Smooth muscle cell (in vitro differentiated cells): ENCODE measurements around the gene SLC44A1. TPM values are rescaled to one million over a fixed set of nuclear protein-coding genes. Genes with fewer than 3 reads are reported as not detected.

ENCODE experiments used
- DNase-seq: peaks from one replicate; lab custom pipeline; 2025; ENCODE audit not compliant: unreplicated experiment; lab: John Stamatoyannopoulos, UW
- H2AFZ ChIP-seq: fragments of 200-600 bp; sonication (generic); 2 replicates; pipeline ENCODE4 v1.6.0; 2016; ENCODE audit warnings: antibody characterized with exemption, low read depth, mild to moderate bottlenecking
- H3F3A ChIP-seq: fragments of 200-600 bp; sonication (generic); 2 replicates; pipeline ENCODE4 v1.6.0; 2017; ENCODE audit warnings: antibody characterized with exemption, low read depth
- H3K27ac ChIP-seq: fragments of 200-600 bp; sonication (generic); 2 replicates; pipeline ENCODE4 v1.5.1; 2016; ENCODE audit warnings: low read depth, mild to moderate bottlenecking
- H3K27me3 ChIP-seq: fragments of 200-600 bp; sonication (generic); 2 replicates; pipeline ENCODE4 v1.6.1; 2016; ENCODE audit warnings: low read depth, mild to moderate bottlenecking
- H3K36me3 ChIP-seq: fragments of 200-600 bp; sonication (generic); 2 replicates; pipeline ENCODE4 v1.5.1; 2016; ENCODE audit warnings: low read depth
- H3K4me1 ChIP-seq: fragments of 200-600 bp; sonication (generic); 2 replicates; pipeline ENCODE4 v1.5.1; 2016; ENCODE audit warnings: low read depth
- H3K4me2 ChIP-seq: fragments of 200-600 bp; sonication (generic); 2 replicates; pipeline ENCODE4 v1.6.0; 2016; ENCODE audit warnings: mild to moderate bottlenecking
- H3K4me3 ChIP-seq: fragments of 200-600 bp; sonication (generic); 2 replicates; pipeline ENCODE4 v1.5.1; 2016; ENCODE audit warnings: mild to moderate bottlenecking
- H3K79me2 ChIP-seq: fragments of 200-600 bp; sonication (generic); 2 replicates; pipeline ENCODE4 v1.6.0; 2016; ENCODE audit warnings: low read depth, mild to moderate bottlenecking
- H3K9ac ChIP-seq: fragments of 200-600 bp; sonication (generic); 2 replicates; pipeline ENCODE4 v1.6.0; 2016; ENCODE audit warnings: low read depth
- H3K9me3 ChIP-seq: fragments of 200-600 bp; sonication (generic); replicated peaks from 2 replicates; pipeline ENCODE4 v1.5.1; 2016; ENCODE audit warnings: low read depth
- H4K20me1 ChIP-seq: fragments of 200-600 bp; sonication (generic); 2 replicates; pipeline ENCODE4 v1.6.0; 2016; ENCODE audit warnings: low read depth
- WGBS: methylation state at CpG from one replicate; pipeline ENCODE4 v1.1.7; 2016; ENCODE audit warnings: low lambda C conversion rate; 5-methylcytosine and 5-hydroxymethylcytosine counted together
- polyA plus RNA-seq: library from polyadenylated mRNA; unstranded; fragments of >200 nt; fragmentation: Nextera tagmentation; extraction: Ambion mirVana; gene quantifications from 2 replicates; pipeline ENCODE4 v1.2.1, GENCODE V29; 2016
- total RNA-seq: library from RNA; depleted of rRNA; stranded (reverse); fragments of >200 nt; gene quantifications from 2 replicates; pipeline ENCODE4 v1.2.3, GENCODE V29; 2014
- TF ChIP-seq, protein P1 (sequence below): fragments of 200-600 bp; sonication (generic); IDR thresholded peaks from 2 replicates; pipeline ENCODE4 v1.5.1; 2017; ENCODE audit warnings: borderline replicate concordance, mild to moderate bottlenecking, antibody characterized with exemption; ENCODE audit not compliant: insufficient read depth, poor library complexity, severe bottlenecking

The SLC44A1 gene
- total and polyA plus RNA-seq, 2 experiments from 2014 or later = 14.0 to 22.2 TPM

DNA sequence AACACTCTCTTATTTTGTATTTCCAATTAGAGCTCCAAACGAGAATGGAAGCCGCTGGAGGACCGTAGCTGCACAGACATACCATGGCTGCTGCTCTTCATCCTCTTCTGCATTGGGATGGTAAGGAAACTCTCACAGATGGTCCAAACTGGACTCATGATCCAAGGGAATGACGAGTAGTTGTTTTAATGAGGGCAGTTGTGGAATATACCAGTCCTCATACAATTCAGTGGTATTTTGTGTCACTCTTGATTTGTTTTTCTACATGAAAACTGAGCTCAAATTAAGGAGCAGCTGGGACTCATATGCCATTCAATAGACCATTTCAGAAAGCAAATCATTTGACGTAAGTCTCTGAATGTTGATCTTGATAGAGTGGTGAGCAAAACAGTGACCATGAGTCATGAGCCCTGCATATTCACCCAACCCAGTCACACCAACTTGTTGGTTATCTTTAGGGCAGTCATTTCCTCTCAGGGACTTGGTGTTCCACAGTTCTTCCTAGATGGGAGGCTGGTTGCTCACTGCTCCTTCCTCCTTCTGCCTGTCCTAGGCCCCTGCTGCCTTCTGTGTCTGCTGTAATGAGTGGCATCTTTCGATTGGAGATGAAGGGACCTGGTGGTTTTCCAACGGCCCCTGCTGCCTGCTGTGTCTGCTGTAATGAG, 54.9 kb downstream of the SLC44A1 start:
- H3K4me3 ChIP-seq = no peak overlapping the region
- no peaks in the 10 kb centered on the region for H3K9me3 ChIP-seq
- H3F3A ChIP-seq = peaks cover 13% of the 10 kb centered on the region
- TF ChIP-seq, protein P1, sequence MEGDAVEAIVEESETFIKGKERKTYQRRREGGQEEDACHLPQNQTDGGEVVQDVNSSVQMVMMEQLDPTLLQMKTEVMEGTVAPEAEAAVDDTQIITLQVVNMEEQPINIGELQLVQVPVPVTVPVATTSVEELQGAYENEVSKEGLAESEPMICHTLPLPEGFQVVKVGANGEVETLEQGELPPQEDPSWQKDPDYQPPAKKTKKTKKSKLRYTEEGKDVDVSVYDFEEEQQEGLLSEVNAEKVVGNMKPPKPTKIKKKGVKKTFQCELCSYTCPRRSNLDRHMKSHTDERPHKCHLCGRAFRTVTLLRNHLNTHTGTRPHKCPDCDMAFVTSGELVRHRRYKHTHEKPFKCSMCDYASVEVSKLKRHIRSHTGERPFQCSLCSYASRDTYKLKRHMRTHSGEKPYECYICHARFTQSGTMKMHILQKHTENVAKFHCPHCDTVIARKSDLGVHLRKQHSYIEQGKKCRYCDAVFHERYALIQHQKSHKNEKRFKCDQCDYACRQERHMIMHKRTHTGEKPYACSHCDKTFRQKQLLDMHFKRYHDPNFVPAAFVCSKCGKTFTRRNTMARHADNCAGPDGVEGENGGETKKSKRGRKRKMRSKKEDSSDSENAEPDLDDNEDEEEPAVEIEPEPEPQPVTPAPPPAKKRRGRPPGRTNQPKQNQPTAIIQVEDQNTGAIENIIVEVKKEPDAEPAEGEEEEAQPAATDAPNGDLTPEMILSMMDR = no peak
- no peak for DNase-seq
- no peaks in the 10 kb centered on the region for H4K20me1 ChIP-seq
- peak overlapping the region; percentile 95 for H3K27ac ChIP-seq
- no peaks in the 10 kb centered on the region for H3K36me3 ChIP-seq
- no peak overlapping the region for H2AFZ ChIP-seq
- H3K79me2 ChIP-seq = peaks cover 10% of the 10 kb centered on the region
- 62% methylated on average over 7 of the region's 7 CpGs for WGBS
- H3K4me1 ChIP-seq = peaks cover 36% of the 10 kb centered on the region
- peak overlapping the region; percentile 50 for H3K4me2 ChIP-seq
- H3K9ac ChIP-seq = peak overlapping the region; percentile 77
- no peaks in the 10 kb centered on the region for H3K27me3 ChIP-seq

DNA sequence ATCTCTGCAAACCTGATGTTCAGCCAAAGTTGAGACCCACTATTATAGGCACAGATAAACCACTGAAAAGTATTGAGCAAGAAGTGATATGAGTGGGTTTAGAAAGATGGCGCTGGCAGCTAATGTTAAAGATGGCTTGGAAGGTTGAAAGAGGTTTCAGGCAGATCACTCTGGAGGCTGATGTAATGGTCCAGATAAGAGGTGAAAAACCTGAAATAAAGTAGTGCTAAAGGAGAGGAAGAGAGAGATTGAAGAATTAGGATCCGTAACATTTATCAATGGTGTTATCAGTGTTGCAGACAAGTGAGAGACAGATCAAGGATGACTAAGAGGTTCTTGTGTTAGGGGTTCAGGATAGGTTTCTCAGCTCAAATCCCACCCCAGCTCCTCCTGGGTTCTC, 58.3 kb downstream of the SLC44A1 start:
- peaks cover 6% of the 10 kb centered on the region for H3K79me2 ChIP-seq
- whole genome bisulfite sequencing = 85% methylated on average over 2 of the region's 2 CpGs
- no peak overlapping the region for H3K9ac ChIP-seq
- no peak overlapping the region for H2AFZ ChIP-seq
- H3K27me3 ChIP-seq = no peaks in the 10 kb centered on the region
- H3K4me2 ChIP-seq = no peak overlapping the region
- H4K20me1 ChIP-seq = no peaks in the 10 kb centered on the region
- H3K4me1 ChIP-seq = peaks cover 5% of the 10 kb centered on the region
- DNase-seq = no peak
- TF ChIP-seq, protein P1 = no peak
- no peaks in the 10 kb centered on the region for H3K9me3 ChIP-seq
- H3K27ac ChIP-seq = no peak overlapping the region
- peaks cover 13% of the 10 kb centered on the region for H3F3A ChIP-seq
- H3K36me3 ChIP-seq = no peaks in the 10 kb centered on the region
- H3K4me3 ChIP-seq = no peak overlapping the region

GRCh38 chr9:105305856-105306255, 61.4 kb downstream of the SLC44A1 start:
- WGBS = 52% methylated on average over 1 of the region's 1 CpG
- no peak overlapping the region for H3K4me2 ChIP-seq
- no peaks in the 10 kb centered on the region for H3K27me3 ChIP-seq

More at GRCh38 chr9:105305856-105306255, 61.4 kb downstream of the SLC44A1 start:
- no peaks in the 10 kb centered on the region for H3K36me3 ChIP-seq
- no peaks in the 10 kb centered on the region for H3K9me3 ChIP-seq
- H3K4me1 ChIP-seq = peaks cover 15% of the 10 kb centered on the region
- no peaks in the 10 kb centered on the region for H4K20me1 ChIP-seq
- DNase-seq = no peak
- H3F3A ChIP-seq = no peaks in the 10 kb centered on the region
- H3K27ac ChIP-seq = no peak overlapping the region
- peaks cover 6% of the 10 kb centered on the region for H3K79me2 ChIP-seq
- TF ChIP-seq, protein P1 = no peak
- H3K9ac ChIP-seq = no peak overlapping the region
- H2AFZ ChIP-seq = no peak overlapping the region
- H3K4me3 ChIP-seq = no peak overlapping the region
